ENCODE measurements around the gene NANOS3.

The NANOS3 gene

DNA sequence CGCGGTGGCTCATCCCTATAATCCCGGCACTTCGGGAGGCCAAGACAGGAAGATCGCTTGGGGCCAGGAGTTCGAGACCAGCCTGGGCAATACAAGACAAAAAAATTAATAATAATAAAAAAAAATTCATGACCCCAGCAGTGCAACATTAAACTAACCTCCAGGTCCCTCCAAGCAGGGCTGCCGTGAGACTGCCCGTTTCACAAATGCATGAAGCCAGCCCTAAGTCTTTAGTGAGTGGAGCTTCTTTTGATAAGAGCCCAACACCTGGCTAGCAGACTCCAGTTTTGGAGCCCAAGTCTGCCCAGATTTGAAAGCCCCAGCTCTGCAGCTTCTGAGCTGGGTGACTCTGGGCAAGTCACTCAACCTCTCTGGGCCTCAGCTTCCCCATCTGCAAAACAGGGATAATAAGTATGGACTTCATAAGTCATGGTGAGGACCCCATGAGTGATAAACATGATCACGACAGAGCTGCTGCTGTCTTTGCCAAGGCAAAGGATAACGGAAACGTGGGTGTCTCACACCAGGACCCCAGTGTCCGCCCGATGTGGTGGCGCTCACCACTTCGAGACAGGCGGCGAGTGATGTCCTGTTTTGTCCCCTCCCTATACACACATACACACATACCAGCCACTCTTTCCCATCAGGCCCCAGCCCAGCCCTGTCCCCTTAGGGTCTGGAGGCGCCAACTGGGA is 38.4 kb upstream of the NANOS3 start:
- Histone ChIP-seq H3K9me3 (ENCODE audit: control insufficient read depth, low read length) (no peaks in the 10 kb centered on the region), H3K4me3 (ENCODE audit: extremely low read depth, insufficient read depth, low read length, poor library complexity, severe bottlenecking) (peak overlapping the region; percentile 93), H3K36me3 (ENCODE audit: control insufficient read depth, insufficient read depth, low read length) (peaks cover 77% of the 10 kb centered on the region), H3K27ac (ENCODE audit: low read depth, low read length, severe bottlenecking) (peak overlapping the region; percentile 55), H3K4me1 (ENCODE audit: control insufficient read depth, insufficient read depth, low read length, poor library complexity, severe bottlenecking) (peaks cover 43% of the 10 kb centered on the region)
- 90 to 95% methylated on average over 10 to 12 of the region's 18 CpGs for WGBS, 2 experiments (ENCODE audit: insufficient coverage in 2 of 2)

DNA sequence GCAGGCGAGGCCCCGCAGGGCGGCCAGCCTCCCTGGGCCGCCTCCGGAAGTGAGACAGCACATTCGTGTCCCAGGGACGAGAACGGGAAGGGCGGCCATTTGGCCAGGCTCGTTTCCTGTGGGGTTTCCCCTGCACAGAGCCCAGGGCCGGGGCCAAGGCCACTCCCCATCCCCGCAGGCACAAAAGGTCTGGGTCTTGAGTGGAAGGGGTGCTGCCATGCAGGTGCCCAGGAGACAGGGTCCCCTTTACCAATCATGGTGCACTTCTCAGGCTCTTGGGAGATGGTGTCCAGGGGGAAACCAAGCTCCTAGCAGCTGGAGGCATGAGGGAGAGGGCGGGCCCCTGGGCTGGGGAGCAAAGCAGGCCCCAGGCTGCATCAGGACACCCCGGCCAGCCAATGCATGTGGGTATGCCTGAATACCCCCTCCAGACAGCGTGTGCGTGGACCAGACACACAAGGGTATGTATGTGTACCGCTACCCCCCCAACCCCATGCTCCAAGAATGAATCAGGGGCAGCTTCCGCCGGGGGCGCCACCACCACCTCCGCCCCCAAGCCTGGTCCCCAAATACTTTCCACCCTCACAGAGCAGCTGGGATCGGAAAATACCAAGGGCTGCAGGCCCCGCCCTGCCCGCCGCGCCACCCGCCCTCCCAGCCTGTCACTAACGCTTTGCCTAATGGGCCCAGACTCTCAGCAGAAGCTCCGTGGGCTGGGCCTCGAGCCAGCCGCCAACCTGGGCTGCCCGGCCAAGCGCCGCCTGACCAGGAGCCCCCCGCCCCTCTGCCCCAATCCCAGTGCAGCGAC is 37.6 kb upstream of the NANOS3 start:
- WGBS, 2 experiments (ENCODE audit: insufficient coverage in 2 of 2): 88 to 89% methylated on average over 27 to 33 of the region's 36 CpGs
- peak overlapping the region; percentile 93 for H3K4me3 ChIP-seq (ENCODE audit: extremely low read depth, insufficient read depth, low read length, poor library complexity, severe bottlenecking)
- H3K9me3 ChIP-seq (ENCODE audit: control insufficient read depth, low read length): no peaks in the 10 kb centered on the region
- peaks cover 46% of the 10 kb centered on the region for H3K4me1 ChIP-seq (ENCODE audit: control insufficient read depth, insufficient read depth, low read length, poor library complexity, severe bottlenecking)
- peaks cover 71% of the 10 kb centered on the region for H3K36me3 ChIP-seq (ENCODE audit: control insufficient read depth, insufficient read depth, low read length)
- peak overlapping the region; percentile 64 for H3K27ac ChIP-seq (ENCODE audit: low read depth, low read length, severe bottlenecking)

DNA sequence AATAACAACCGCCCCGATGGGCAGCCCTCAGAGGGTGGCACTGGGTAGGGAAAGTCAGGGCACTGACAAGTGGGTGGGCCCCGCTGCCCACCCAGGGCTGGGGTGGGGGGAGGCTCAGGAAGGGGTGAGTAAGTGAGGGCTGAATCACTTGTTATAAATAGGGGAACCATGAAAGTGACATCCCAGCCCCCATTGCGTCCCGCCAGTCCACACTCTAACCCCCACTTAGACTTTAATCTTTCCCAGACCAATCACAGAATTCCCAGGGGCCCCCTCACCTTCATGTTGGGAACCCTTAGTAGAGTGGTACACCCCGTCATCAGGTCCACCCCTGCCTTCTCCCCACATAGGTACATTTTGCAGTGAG is 37.0 kb upstream of the NANOS3 start:
- Histone ChIP-seq H3K4me1 (ENCODE audit: control insufficient read depth, insufficient read depth, low read length, poor library complexity, severe bottlenecking) (peaks cover 51% of the 10 kb centered on the region), H3K27ac (ENCODE audit: low read depth, low read length, severe bottlenecking) (peak overlapping the region; percentile 64), H3K4me3 (ENCODE audit: extremely low read depth, insufficient read depth, low read length, poor library complexity, severe bottlenecking) (peak overlapping the region; percentile 93), H3K36me3 (ENCODE audit: control insufficient read depth, insufficient read depth, low read length) (peaks cover 65% of the 10 kb centered on the region), H3K9me3 (ENCODE audit: control insufficient read depth, low read length) (no peaks in the 10 kb centered on the region)
- 93 to 98% methylated on average over 4 to 6 of the region's 6 CpGs for WGBS, 2 experiments (ENCODE audit: insufficient coverage in 2 of 2)

DNA sequence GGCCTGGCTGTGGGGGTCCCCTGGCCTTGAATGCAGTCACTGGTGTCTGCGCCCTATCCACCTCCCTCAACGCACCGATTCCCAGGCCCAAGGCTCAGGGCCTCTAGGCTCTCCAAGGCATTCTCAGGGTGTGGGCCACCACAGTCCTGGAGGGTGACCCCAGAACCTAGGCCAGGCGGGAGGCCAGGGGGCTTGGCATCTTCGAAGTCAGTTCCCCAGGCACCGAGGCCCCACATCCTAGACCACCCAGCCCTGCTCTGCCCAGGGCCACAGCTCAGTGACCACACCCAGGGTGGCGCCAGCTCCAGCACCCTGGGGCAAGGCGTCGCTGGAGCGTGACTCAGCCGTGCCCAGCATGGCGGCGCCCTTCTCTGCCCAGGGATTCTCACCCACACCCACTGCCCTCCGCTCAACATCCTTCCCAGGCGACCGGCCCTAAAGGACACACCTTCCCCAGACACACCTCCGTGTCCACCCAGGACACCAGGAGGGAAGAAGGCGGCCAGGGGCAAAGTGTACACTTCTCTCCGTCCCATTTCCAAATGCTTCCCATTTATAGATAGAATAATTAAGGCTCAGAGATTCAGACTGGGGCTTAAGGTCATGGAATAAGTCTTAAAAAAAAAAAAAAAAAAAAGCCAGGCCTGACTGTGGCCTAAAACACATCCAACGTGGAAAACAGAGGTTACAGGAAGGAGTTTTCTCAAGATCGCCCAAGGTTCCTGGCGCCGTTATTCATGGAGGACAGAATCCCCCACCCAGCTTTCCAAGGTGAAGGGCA is 36.4 kb upstream of the NANOS3 start:
- Histone ChIP-seq H3K4me1 (ENCODE audit: control insufficient read depth, insufficient read depth, low read length, poor library complexity, severe bottlenecking) (peaks cover 56% of the 10 kb centered on the region), H3K27ac (ENCODE audit: low read depth, low read length, severe bottlenecking) (peak overlapping the region; percentile 64), H3K36me3 (ENCODE audit: control insufficient read depth, insufficient read depth, low read length) (peaks cover 60% of the 10 kb centered on the region), H3K4me3 (ENCODE audit: extremely low read depth, insufficient read depth, low read length, poor library complexity, severe bottlenecking) (peak overlapping the region; percentile 93), H3K9me3 (ENCODE audit: control insufficient read depth, low read length) (no peaks in the 10 kb centered on the region)
- 92 to 93% methylated on average over 17 to 19 of the region's 23 CpGs for WGBS, 2 experiments (ENCODE audit: insufficient coverage in 2 of 2)

DNA sequence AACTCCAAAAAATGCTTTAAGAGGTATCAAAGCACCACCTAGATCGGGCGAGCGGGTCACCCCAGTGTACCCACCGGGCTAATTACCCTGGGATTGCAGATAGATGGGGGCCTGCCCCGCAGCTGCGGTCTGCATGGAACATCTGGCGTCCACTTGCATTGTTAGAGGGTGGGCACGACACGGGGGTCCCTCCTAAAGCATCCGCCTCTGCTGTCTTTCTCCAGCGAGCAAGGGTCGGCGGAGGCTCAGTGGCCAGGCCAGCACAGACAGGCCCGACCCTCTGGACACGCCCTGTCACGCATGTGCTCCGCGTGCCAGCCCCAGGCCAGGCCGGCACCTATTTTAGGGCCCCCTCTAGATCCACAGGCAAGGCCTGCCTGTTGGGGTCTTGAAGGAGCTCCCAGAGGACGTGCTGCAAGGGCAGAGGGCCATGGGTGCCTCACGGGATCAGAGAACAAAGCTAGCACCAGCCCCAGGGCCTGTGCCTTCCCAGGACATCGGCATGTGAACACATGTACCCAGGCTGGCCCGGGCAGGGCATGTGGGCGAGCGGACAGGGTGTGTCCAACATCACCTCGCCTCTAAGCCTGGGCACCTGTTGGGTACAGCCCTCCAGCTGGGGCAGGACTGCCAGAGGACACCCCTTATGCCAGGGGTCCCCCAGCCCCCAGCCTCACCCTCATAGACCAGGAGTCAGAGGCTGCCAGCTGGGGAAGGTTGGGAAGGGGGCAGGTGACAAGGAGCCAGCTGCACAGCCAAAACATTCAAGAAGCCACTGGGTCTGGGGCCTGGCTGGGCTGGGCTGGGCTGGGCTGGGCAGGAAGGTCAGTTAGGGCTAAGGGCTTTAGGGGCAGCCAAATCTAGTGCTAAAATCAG is 35.6 kb upstream of the NANOS3 start:
- H3K27ac ChIP-seq (ENCODE audit: low read depth, low read length, severe bottlenecking): peak overlapping the region; percentile 84

DNA sequence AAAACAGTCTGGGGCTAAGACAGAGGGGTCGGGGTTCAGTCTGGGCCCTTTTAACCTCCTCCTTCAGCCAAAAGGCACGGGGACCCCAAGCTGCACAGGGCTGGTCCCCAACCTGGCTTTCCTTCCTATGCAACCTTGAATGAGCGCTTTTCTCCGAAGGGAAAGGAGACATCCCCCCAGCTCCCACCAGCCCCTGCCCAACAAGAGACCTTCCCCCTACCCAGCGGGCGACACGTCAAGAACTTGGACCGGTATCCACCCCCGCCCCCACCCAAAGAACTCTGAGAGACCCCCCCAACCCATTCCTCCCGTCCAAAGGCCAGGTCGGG is 35.0 kb upstream of the NANOS3 start:
- H3K36me3 ChIP-seq (ENCODE audit: control insufficient read depth, insufficient read depth, low read length): peaks cover 45% of the 10 kb centered on the region
- WGBS, 2 experiments (ENCODE audit: insufficient coverage in 2 of 2): 6 to 16% methylated on average over 2 to 6 of the region's 11 CpGs
- H3K9me3 ChIP-seq (ENCODE audit: control insufficient read depth, low read length): no peaks in the 10 kb centered on the region
- peak overlapping the region; percentile 93 for H3K4me3 ChIP-seq (ENCODE audit: extremely low read depth, insufficient read depth, low read length, poor library complexity, severe bottlenecking)
- peak overlapping the region; percentile 84 for H3K27ac ChIP-seq (ENCODE audit: low read depth, low read length, severe bottlenecking)
- peaks cover 52% of the 10 kb centered on the region for H3K4me1 ChIP-seq (ENCODE audit: control insufficient read depth, insufficient read depth, low read length, poor library complexity, severe bottlenecking)

More for the DNA sequence above, 35.6 kb upstream of the NANOS3 start:
- WGBS, 2 experiments (ENCODE audit: insufficient coverage in 2 of 2): 87 to 90% methylated on average over 26 of the region's 26 CpGs
- no peaks in the 10 kb centered on the region for H3K9me3 ChIP-seq (ENCODE audit: control insufficient read depth, low read length)
- peak overlapping the region; percentile 93 for H3K4me3 ChIP-seq (ENCODE audit: extremely low read depth, insufficient read depth, low read length, poor library complexity, severe bottlenecking)
- H3K36me3 ChIP-seq (ENCODE audit: control insufficient read depth, insufficient read depth, low read length): peaks cover 51% of the 10 kb centered on the region
- peaks cover 58% of the 10 kb centered on the region for H3K4me1 ChIP-seq (ENCODE audit: control insufficient read depth, insufficient read depth, low read length, poor library complexity, severe bottlenecking)

DNA sequence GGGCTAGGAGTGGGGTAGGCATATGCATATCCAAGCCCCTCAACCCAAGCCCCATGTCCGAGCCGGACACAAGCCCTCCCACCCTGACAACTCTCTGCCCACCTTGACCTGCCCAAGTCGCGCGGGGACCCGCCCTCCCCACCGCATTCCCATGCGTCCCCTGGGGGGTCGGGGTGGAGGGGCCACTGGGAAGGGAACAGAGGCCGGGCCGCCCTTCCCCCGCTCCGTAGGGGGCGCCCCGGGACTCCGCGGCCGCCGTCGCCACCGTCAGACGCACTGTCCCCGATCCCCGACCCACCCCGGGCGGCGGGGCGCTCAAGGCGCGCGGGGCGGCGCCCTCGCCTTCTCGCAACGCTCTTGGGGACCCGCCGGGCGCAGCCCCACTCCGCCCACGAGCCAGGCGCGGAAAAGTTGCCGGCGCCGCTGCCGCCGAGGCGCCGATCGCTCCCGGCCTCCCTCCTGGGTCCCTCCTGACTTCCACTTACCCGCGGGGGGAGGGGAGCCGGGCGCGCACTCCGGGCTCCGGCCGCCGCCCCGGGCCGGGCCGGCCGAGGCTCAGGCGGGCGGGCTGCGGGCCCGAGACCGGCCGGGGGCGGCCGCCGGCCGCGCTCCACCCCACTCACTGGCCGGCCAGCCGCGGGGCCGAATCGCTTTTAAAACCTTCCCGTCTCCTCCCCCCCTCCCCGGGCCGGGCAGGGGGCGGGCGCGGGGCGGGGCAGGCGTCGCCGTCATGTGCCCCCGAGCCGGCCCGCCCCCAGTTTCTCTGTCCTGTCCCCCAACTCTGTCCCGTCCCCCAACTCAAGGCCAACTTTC is 34.4 kb upstream of the NANOS3 start:
- H3K36me3 ChIP-seq (ENCODE audit: control insufficient read depth, insufficient read depth, low read length): peaks cover 40% of the 10 kb centered on the region
- peaks cover 47% of the 10 kb centered on the region for H3K4me1 ChIP-seq (ENCODE audit: control insufficient read depth, insufficient read depth, low read length, poor library complexity, severe bottlenecking)
- H3K9me3 ChIP-seq (ENCODE audit: control insufficient read depth, low read length): no peaks in the 10 kb centered on the region
- 0% methylated on average over 41 to 56 of the region's 95 CpGs for WGBS, 2 experiments (ENCODE audit: insufficient coverage in 2 of 2)
- peak overlapping the region; percentile 84 for H3K27ac ChIP-seq (ENCODE audit: low read depth, low read length, severe bottlenecking)
- peak overlapping the region; percentile 93 for H3K4me3 ChIP-seq (ENCODE audit: extremely low read depth, insufficient read depth, low read length, poor library complexity, severe bottlenecking)

DNA sequence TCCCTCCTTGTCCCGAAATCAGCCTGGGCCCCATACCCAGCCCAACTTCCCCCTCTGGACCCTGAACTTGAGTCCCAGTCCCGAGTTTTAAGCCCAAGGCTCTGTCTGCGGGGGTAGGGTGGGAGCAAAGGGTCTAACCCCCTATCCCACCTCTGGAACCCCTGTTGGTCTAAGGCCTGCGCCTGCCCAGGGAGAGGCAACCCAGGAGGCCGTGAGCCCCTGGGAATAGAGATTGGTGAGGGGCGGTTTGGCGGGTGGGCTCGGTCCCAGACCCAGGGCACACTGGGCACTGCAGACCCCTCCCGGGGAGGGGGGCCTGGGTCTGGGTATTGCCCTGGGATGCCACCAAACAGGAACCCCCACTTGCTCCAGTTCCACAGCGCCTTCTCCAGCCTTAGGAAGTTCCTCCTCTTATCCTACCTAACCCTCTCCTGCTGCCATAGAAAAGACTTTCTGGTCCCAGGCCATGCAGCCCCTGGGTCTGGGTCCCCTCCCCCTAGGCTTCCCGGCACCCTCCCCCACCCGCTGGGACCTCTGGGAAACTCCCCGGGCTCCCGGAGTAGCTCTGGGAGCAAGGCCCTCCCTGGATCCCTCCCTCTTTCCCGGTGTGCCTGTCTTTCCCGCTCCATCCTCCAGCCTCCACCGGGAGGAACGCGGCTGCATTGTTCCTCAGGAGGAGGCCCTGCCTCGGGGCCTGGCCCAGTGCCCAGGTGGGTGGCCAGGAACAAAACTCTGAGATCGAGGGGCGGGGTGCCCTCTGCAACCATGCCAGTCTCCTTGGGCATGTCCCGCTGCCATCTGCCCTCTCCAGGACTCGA is 33.6 kb upstream of the NANOS3 start:
- peaks cover 43% of the 10 kb centered on the region for H3K4me1 ChIP-seq (ENCODE audit: control insufficient read depth, insufficient read depth, low read length, poor library complexity, severe bottlenecking)
- WGBS, 2 experiments (ENCODE audit: insufficient coverage in 2 of 2): 38 to 42% methylated on average over 12 to 22 of the region's 24 CpGs
- no peaks in the 10 kb centered on the region for H3K9me3 ChIP-seq (ENCODE audit: control insufficient read depth, low read length)
- H3K36me3 ChIP-seq (ENCODE audit: control insufficient read depth, insufficient read depth, low read length): peaks cover 35% of the 10 kb centered on the region
- H3K4me3 ChIP-seq (ENCODE audit: extremely low read depth, insufficient read depth, low read length, poor library complexity, severe bottlenecking): peak overlapping the region; percentile 93
- peak overlapping the region; percentile 84 for H3K27ac ChIP-seq (ENCODE audit: low read depth, low read length, severe bottlenecking)

DNA sequence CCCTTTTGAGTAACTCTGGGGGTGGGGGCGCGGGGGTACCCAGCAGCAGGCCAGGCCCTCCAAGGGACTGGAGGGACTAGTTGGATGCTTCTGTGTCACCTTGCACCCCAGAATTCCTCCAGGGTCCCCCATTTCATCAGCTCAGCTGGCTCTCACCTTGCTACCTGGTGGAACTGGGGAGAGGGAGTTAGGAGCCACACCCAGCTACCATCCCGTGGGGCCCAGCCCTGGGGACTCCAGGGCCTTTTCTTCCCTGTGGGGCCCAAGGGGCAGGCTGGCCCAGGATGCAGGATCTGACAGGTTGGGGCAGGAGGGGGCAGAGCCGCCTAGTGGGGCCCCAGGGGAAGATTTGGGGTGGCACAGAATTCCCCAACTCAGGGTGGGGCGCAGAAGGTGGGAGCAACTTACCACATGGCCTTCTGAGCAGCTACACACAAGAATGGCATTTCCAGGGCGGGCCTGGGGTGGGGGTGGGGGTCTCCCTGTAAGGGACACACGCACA is 32.8 kb upstream of the NANOS3 start:
- H3K36me3 ChIP-seq (ENCODE audit: control insufficient read depth, insufficient read depth, low read length): peaks cover 27% of the 10 kb centered on the region
- peaks cover 40% of the 10 kb centered on the region for H3K4me1 ChIP-seq (ENCODE audit: control insufficient read depth, insufficient read depth, low read length, poor library complexity, severe bottlenecking)
- H3K4me3 ChIP-seq (ENCODE audit: extremely low read depth, insufficient read depth, low read length, poor library complexity, severe bottlenecking): peak overlapping the region; percentile 93
- WGBS, 2 experiments (ENCODE audit: insufficient coverage in 2 of 2): 80 to 81% methylated on average over 1 to 6 of the region's 7 CpGs
- H3K9me3 ChIP-seq (ENCODE audit: control insufficient read depth, low read length): no peaks in the 10 kb centered on the region
- H3K27ac ChIP-seq (ENCODE audit: low read depth, low read length, severe bottlenecking): peak overlapping the region; percentile 84
